ENCODE measurements around the gene SNAP47.

DNA sequence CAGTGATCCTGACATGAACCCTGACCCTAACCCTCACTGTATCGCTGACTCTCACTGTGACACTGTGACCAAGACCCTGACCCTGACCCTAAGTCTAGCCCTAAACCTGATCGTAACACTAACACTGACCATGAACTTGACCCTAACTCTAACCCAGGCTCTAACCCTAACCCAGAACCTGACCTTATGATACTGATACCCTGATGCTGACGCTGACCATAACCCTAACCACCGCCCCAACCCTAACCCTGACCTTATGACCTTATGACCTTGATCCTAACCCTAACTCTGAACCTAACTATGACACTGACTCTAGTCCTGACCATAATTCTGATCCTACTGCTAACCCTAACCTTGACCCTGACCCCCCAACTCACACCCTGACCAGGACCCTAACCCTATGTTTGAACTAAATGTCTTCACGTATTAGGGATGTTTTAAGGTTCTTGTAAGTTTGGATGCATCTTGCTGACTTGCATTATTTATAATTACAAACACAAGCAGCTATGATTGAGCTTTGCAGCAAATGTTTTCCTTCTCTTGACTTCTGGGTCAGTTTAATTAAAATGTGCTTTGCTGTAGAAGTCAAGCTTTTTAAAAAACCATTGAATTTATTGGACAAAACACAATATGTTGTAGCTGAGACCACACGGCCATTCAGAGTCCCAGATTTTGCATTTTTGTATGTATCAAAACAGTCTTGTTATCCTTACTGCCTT lies 56.3 kb downstream of the SNAP47 start:
- TF ChIP-seq, protein P1, sequence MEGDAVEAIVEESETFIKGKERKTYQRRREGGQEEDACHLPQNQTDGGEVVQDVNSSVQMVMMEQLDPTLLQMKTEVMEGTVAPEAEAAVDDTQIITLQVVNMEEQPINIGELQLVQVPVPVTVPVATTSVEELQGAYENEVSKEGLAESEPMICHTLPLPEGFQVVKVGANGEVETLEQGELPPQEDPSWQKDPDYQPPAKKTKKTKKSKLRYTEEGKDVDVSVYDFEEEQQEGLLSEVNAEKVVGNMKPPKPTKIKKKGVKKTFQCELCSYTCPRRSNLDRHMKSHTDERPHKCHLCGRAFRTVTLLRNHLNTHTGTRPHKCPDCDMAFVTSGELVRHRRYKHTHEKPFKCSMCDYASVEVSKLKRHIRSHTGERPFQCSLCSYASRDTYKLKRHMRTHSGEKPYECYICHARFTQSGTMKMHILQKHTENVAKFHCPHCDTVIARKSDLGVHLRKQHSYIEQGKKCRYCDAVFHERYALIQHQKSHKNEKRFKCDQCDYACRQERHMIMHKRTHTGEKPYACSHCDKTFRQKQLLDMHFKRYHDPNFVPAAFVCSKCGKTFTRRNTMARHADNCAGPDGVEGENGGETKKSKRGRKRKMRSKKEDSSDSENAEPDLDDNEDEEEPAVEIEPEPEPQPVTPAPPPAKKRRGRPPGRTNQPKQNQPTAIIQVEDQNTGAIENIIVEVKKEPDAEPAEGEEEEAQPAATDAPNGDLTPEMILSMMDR (IDR thresholded peaks at IDR 0.05; ENCODE audit: low read length): no peak
- no peak for TF ChIP-seq EZH2 (IDR thresholded peaks at IDR 0.05; ENCODE audit: borderline replicate concordance, low read length)

All from OCI-LY1 (cell line).